Stimulated activated CD8-positive, alpha-beta memory T cell treated with anti-CD3 and anti-CD28 coated beads, Interleukin-7, amount 100 ng/mL, for 1 hour (primary cell): ENCODE results near the gene RHBDD3.

Experiments used
- DNase-seq, 2 donors: peaks; one replicate each; pipeline ENCODE4 v3.0.0-alpha.2; 2020; ENCODE audit warnings: low read depth in 2 of 2

Gene RHBDD3

GRCh38 chr22:29267858-29268510 lies at the start of gene RHBDD3, which contains the start of gene EWSR1:
Gene RHBDD3, minus strand, starts transcription at chr22:29267981. Its CDS starts 2,355 bp downstream, at chr22:29265626.
Gene EWSR1, plus strand, starts transcription at chr22:29268268. Its CDS starts 69 bp downstream, at chr22:29268337.
- peak; percentile 90 to 96 for DNase-seq

GRCh38 chr22:29316141-29316828 lies 48.5 kb upstream of the RHBDD3 start:
- DNase-seq, result no peak

GRCh38 chr22:29315286-29316140 lies 47.7 kb upstream of the RHBDD3 start, which contains the start of gene RASL10A:
Gene RASL10A, minus strand, starts transcription at chr22:29315697. Its CDS starts 451 bp downstream, at chr22:29315246.
- no peak for DNase-seq

- DNase-seq, result no peak
Observed at GRCh38 chr22:29314537-29315285, 46.9 kb upstream of the RHBDD3 start.

GRCh38 chr22:29313576-29314466 lies 46.0 kb upstream of the RHBDD3 start:
- no peak for DNase-seq

- no peak for DNase-seq
Observed at GRCh38 chr22:29313126-29313575, 45.4 kb upstream of the RHBDD3 start.

GRCh38 chr22:29312218-29313125 lies 44.7 kb upstream of the RHBDD3 start:
- DNase-seq, result no peak

- no peak for DNase-seq
Observed at GRCh38 chr22:29311464-29312217, 43.9 kb upstream of the RHBDD3 start.

- peak in 1 of 2 donors; percentile 30 for DNase-seq
Observed at GRCh38 chr22:29310863-29311339, 43.1 kb upstream of the RHBDD3 start.

GRCh38 chr22:29310065-29310862 lies 42.5 kb upstream of the RHBDD3 start:
- DNase-seq, result no peak

GRCh38 chr22:29309332-29310064 lies 41.7 kb upstream of the RHBDD3 start:
- no peak for DNase-seq

GRCh38 chr22:29308791-29309262 lies 41.0 kb upstream of the RHBDD3 start:
- no peak for DNase-seq

- no peak for DNase-seq
Observed at GRCh38 chr22:29308148-29308790, 40.5 kb upstream of the RHBDD3 start.

GRCh38 chr22:29307596-29308147 lies 39.9 kb upstream of the RHBDD3 start:
- DNase-seq, result no peak

- no peak for DNase-seq
Observed at GRCh38 chr22:29306835-29307595, 39.2 kb upstream of the RHBDD3 start.
